GM23248 (cell line): ENCODE measurements around the gene EMC10. TPM values are rescaled to one million over a fixed set of nuclear protein-coding genes. Genes with fewer than 3 reads are reported as not detected.

Experiments used
- DNase-seq: peaks from one replicate; pipeline ENCODE4 v3.0.0-alpha.2; 2015
- H2AFZ ChIP-seq: fragments of 200-600 bp; sonication (generic); 2 replicates; pipeline ENCODE4 v1.6.1; 2016; ENCODE audit warnings: antibody characterized with exemption
- H3F3A ChIP-seq: fragments of 200-600 bp; sonication (generic); 2 replicates; pipeline ENCODE4 v1.6.1; 2016; ENCODE audit warnings: mild to moderate bottlenecking, antibody characterized with exemption, mixed run types; ENCODE audit not compliant: insufficient read depth
- H3K27ac ChIP-seq: fragments of 200-600 bp; sonication (generic); 2 replicates; pipeline ENCODE4 v1.5.1; 2016; ENCODE audit warnings: mild to moderate bottlenecking
- H3K27me3 ChIP-seq: fragments of 200-600 bp; sonication (generic); replicated peaks from 2 replicates; pipeline ENCODE4 v1.6.1; 2016; ENCODE audit warnings: mild to moderate bottlenecking; ENCODE audit not compliant: insufficient read depth
- H3K36me3 ChIP-seq: fragments of 200-600 bp; sonication (generic); 2 replicates; pipeline ENCODE4 v1.6.1; 2016; ENCODE audit warnings: low read depth, mild to moderate bottlenecking
- H3K4me1 ChIP-seq: fragments of 200-600 bp; sonication (generic); 2 replicates; pipeline ENCODE4 v1.6.1; 2016; ENCODE audit warnings: mild to moderate bottlenecking; ENCODE audit not compliant: insufficient read depth
- H3K4me2 ChIP-seq: fragments of 200-600 bp; sonication (generic); one replicate; pipeline ENCODE4 v1.6.1; 2016; ENCODE audit warnings: mild to moderate bottlenecking; ENCODE audit not compliant: unreplicated experiment
- H3K4me3 ChIP-seq: fragments of 200-600 bp; sonication (generic); 2 replicates; pipeline ENCODE4 v1.5.1; 2016; ENCODE audit warnings: mild to moderate bottlenecking
- H3K79me2 ChIP-seq: fragments of 200-600 bp; sonication (generic); 2 replicates; pipeline ENCODE4 v1.6.1; 2016; ENCODE audit warnings: mild to moderate bottlenecking; ENCODE audit not compliant: insufficient read depth
- H3K9ac ChIP-seq: fragments of 200-600 bp; sonication (generic); 2 replicates; pipeline ENCODE4 v1.6.1; 2016; ENCODE audit warnings: mild to moderate bottlenecking
- H3K9me2 ChIP-seq: fragments of 200-600 bp; sonication (generic); 2 replicates; pipeline ENCODE4 v1.6.1; 2016; ENCODE audit warnings: mixed run types, mild to moderate bottlenecking, moderate library complexity; ENCODE audit not compliant: insufficient read depth
- H3K9me3 ChIP-seq: fragments of 200-600 bp; sonication (generic); one replicate; pipeline ENCODE4 v1.6.1; 2017; ENCODE audit warnings: low read depth
- H4K20me1 ChIP-seq: fragments of 200-600 bp; sonication (generic); 2 replicates; pipeline ENCODE4 v1.6.0; 2016; ENCODE audit not compliant: insufficient read depth
- EZH2 ChIP-seq: fragments of 200-600 bp; sonication (generic); IDR thresholded peaks from 2 replicates; pipeline ENCODE4 v1.6.1; 2018; ENCODE audit warnings: antibody characterized with exemption, mild to moderate bottlenecking; ENCODE audit not compliant: insufficient read depth, poor library complexity, severe bottlenecking
- EZH2phosphoT487 ChIP-seq: fragments of 200-600 bp; sonication (generic); IDR thresholded peaks from 2 replicates; pipeline ENCODE4 v1.6.1; 2018; ENCODE audit warnings: antibody characterized with exemption, moderate library complexity, mild to moderate bottlenecking, low read depth; ENCODE audit not compliant: insufficient read depth
- WGBS, 2 experiments: methylation state at CpG; one replicate each; pipeline ENCODE4 v1.1.6; 2015 to 2017; ENCODE audit warnings: low lambda C conversion rate in 2 of 2, low coverage in 1 of 2; ENCODE audit errors: missing lambda C conversion rate in 2 of 2; 5-methylcytosine and 5-hydroxymethylcytosine counted together
- in situ Hi-C: fragments of 300-500 bp; cut with MboI; formaldehyde crosslinking; loops from 2 replicates; pipeline ENCODE4 v1.15.0; 2020
- polyA plus RNA-seq: library from polyadenylated mRNA; unstranded; fragments of >200 nt; fragmentation: Nextera tagmentation; extraction: Ambion mirVana; gene quantifications from 2 replicates; pipeline ENCODE4 v1.2.1, GENCODE V29; 2016
- total RNA-seq: library from RNA; depleted of rRNA; stranded (reverse); fragments of >200 nt; shearing (Covaris generic); gene quantifications from 2 replicates; pipeline ENCODE4 v1.2.3, GENCODE V29; 2014

Gene EMC10
- total and polyA plus RNA-seq, 2 experiments from 2014 or later, result 7.2 to 96.6 TPM

DNA sequence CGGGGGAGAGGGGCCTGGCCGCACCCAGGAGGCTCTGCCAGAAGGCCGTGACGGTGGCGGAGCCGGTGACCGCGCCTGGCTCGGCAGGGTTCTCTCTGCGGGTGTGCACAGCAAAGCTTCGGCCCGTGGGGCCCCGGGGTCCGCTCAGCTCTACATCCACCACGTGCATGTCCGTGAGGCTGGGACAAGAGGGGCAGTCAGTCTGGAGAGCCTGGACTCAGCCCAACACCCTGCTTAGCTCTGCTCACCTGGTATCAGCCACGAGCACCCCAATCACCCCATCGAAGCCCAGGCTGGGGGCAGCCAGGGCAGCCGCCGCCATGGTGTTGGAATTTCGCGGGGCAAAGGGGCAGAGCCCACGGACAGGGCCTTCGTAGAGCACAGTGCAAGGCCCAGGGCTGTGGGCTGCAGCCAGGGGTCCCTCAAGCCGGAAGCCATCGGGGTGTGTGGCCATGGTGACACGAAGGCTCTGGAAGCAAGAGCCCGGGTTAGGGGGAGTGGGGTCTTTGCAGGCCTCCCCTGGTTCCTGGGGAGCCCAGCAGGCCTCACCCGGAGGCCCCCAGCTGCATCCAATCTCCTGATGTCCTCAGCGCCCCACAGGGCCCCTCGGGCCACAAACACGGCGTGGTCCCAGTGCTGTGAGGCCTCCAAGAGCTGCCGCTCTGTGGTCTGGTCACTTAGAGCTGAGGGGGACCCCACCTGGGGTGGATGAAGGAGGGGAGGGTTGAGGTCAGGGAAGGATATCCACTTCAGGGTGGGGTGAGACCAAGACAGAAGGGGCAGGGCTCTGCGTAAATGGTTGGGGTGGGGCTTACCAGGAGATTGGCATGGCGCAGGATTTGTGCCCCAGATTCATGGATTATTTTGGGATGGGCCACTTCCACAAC is 36.0 kb downstream of the EMC10 start:
- no peaks in the 10 kb centered on the region for H3K4me1 ChIP-seq
- DNase-seq, result no peak
- H3K79me2 ChIP-seq, result peaks cover 10% of the 10 kb centered on the region; the same call in 1 of the 2 replicates
- TF ChIP-seq EZH2 (no peak), EZH2phosphoT487 (no peak)
- H3K4me2 ChIP-seq, result peak overlapping the region; percentile 78
- no peaks in the 10 kb centered on the region for H3F3A ChIP-seq
- WGBS, 2 experiments, result 77 to 80% methylated on average over 31 to 34 of the region's 36 CpGs
- peak overlapping the region; percentile 89; the same call in 1 of the 2 replicates for H3K9ac ChIP-seq
- H4K20me1 ChIP-seq, result no peaks in the 10 kb centered on the region
- H3K9me3 ChIP-seq, result no peaks in the 10 kb centered on the region
- no peaks in the 10 kb centered on the region for H3K27me3 ChIP-seq
- H2AFZ ChIP-seq, result peak overlapping the region; percentile 87; the same call in 1 of the 2 replicates
- in situ Hi-C loops, result no loop called here
- no peaks in the 10 kb centered on the region for H3K36me3 ChIP-seq
- H3K4me3 ChIP-seq, result peak overlapping the region; percentile 86; the same call in 1 of the 2 replicates
- H3K9me2 ChIP-seq, result no peaks in the 10 kb centered on the region
- H3K27ac ChIP-seq, result no peak overlapping the region

GRCh38 chr19:50512999-50513745 is 36.9 kb downstream of the EMC10 start:
- no peaks in the 10 kb centered on the region for H4K20me1 ChIP-seq
- H3K9ac ChIP-seq, result no peak overlapping the region
- H3K9me2 ChIP-seq, result no peaks in the 10 kb centered on the region
- H3K4me1 ChIP-seq, result no peaks in the 10 kb centered on the region
- 46 to 47% methylated on average over 11 to 12 of the region's 12 CpGs for WGBS, 2 experiments
- no peak for DNase-seq
- in situ Hi-C loops, result no loop called here
- no peak overlapping the region for H3K4me2 ChIP-seq
- H2AFZ ChIP-seq, result no peak overlapping the region
- no peaks in the 10 kb centered on the region for H3K27me3 ChIP-seq
- no peaks in the 10 kb centered on the region for H3F3A ChIP-seq
- peaks cover 10% of the 10 kb centered on the region; the same call in 1 of the 2 replicates for H3K79me2 ChIP-seq
- no peaks in the 10 kb centered on the region for H3K36me3 ChIP-seq
- TF ChIP-seq EZH2 (no peak), EZH2phosphoT487 (no peak)
- no peak overlapping the region for H3K27ac ChIP-seq
- H3K9me3 ChIP-seq, result no peaks in the 10 kb centered on the region
- no peak overlapping the region for H3K4me3 ChIP-seq

DNA sequence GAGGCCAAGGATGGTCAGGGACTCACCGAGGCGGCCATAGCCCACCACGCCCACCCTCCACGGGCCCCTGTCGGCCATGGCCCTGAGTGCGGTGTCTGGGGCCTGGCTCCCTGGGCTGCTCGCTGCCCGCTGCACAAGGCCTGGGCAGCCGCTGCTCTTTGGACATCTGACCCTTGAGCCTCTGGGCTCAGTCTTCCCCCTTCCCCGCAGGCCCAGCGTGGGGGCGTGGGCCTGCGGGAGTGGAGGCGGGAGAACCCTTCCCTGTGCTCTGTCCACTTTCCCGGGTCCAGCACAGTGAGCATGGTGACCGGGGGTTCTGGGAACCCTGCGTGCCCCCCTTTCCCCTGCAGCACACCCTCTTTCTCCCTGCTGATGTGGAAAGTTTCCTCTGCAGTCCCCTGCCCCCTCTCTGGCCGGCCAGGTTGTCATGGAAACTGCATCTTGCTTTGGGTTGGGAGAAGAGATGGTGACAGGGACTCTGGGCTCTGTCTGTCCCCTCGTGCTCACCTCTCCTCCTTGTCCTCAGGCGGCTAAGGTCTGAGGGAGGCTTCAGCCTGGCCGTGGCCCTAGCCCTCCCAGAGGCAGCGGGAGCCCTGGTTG is 37.5 kb downstream of the EMC10 start, which contains the start of gene ASPDH:
TSS of gene ASPDH (minus strand) at position 168 of the 600 bp plus-strand sequence. CDS start at position 78, 90 bp downstream.
- Histone ChIP-seq H3F3A (no peaks in the 10 kb centered on the region), H3K79me2 (peaks cover 10% of the 10 kb centered on the region; the same call in 1 of the 2 replicates), H3K36me3 (no peaks in the 10 kb centered on the region), H3K27me3 (no peaks in the 10 kb centered on the region), H3K9me3 (no peaks in the 10 kb centered on the region), H2AFZ (no peak within 1 kb of the TSS), H3K4me2 (no peak within 1 kb of the TSS), H3K9ac (no peak within 1 kb of the TSS), H3K9me2 (no peaks in the 10 kb centered on the region), H3K4me1 (no peaks in the 10 kb centered on the region), H3K27ac (no peak within 1 kb of the TSS), H3K4me3 (no peak within 1 kb of the TSS), H4K20me1 (no peaks in the 10 kb centered on the region)
- in situ Hi-C loops, result no loop called here
- no peak for DNase-seq
- no peak for TF ChIP-seq EZH2phosphoT487
- no peak for TF ChIP-seq EZH2
- 26 to 40% methylated on average over 17 to 19 of the region's 22 CpGs for WGBS, 2 experiments
